Mesenchymal stem cell (in vitro differentiated cells and primary cell): Measurements from ENCODE around the gene CD200R1L.
A peak's percentile ranks its signal among the peaks of the same experiment; 100 is the strongest.

Source experiments
- DNase-seq: peaks from one replicate; pipeline ENCODE4 v3.0.0-alpha.2; 2013
- H2AFZ ChIP-seq: one replicate; pipeline ENCODE4 v1.6.1; 2013; ENCODE audit warnings: low read depth, mild to moderate bottlenecking, control low read depth, inconsistent platforms, low read length, moderate library complexity
- H2AK5ac ChIP-seq: 2 replicates; pipeline ENCODE4 v1.6.1; 2013; ENCODE audit warnings: low read length, moderate library complexity, mild to moderate bottlenecking, inconsistent platforms; ENCODE audit not compliant: severe bottlenecking
- H2BK120ac ChIP-seq: one replicate; pipeline ENCODE4 v1.6.1; 2013; ENCODE audit warnings: low read depth, mild to moderate bottlenecking, inconsistent platforms, low read length, moderate library complexity
- H2BK12ac ChIP-seq, 2 experiments: one replicate each; pipeline ENCODE4 v1.6.1; 2013; ENCODE audit warnings: inconsistent platforms in 2 of 2, low read length in 2 of 2, mild to moderate bottlenecking in 2 of 2, moderate library complexity in 2 of 2, control low read depth in 1 of 2
- H2BK15ac ChIP-seq: one replicate; pipeline ENCODE4 v1.6.1; 2013; ENCODE audit warnings: mild to moderate bottlenecking, low read depth, inconsistent platforms; ENCODE audit not compliant: poor library complexity, severe bottlenecking
- H2BK5ac ChIP-seq: 2 replicates; pipeline ENCODE4 v1.6.1; 2013; ENCODE audit warnings: low read depth, mild to moderate bottlenecking, low read length, control low read depth, inconsistent platforms; ENCODE audit not compliant: poor library complexity, severe bottlenecking
- H3K14ac ChIP-seq, 2 experiments: one replicate each; pipeline ENCODE4 v1.6.1; 2013; ENCODE audit warnings: inconsistent platforms in 2 of 2, low read length in 2 of 2, control low read depth in 1 of 2, mild to moderate bottlenecking in 1 of 2, moderate library complexity in 1 of 2
- H3K18ac ChIP-seq, 2 experiments: one replicate each; pipeline ENCODE4 v1.6.1; 2013; ENCODE audit warnings: inconsistent platforms in 2 of 2, low read length in 2 of 2, control low read depth in 1 of 2, low read depth in 1 of 2, mild to moderate bottlenecking in 1 of 2
- H3K23ac ChIP-seq, 2 experiments: one replicate each; pipeline ENCODE4 v1.6.1; 2013; ENCODE audit warnings: inconsistent platforms in 2 of 2, low read length in 2 of 2, mild to moderate bottlenecking in 2 of 2, moderate library complexity in 2 of 2, control low read depth in 1 of 2
- H3K27ac ChIP-seq: 2 replicates; pipeline ENCODE4 v1.5.1; 2013; ENCODE audit warnings: mild to moderate bottlenecking, moderate library complexity, low read length, control low read depth, inconsistent platforms; ENCODE audit not compliant: poor library complexity, severe bottlenecking
- H3K27me3 ChIP-seq, 2 experiments: 2 replicates each; pipeline versions ENCODE4 v1.6.1 to v1.7.0; 2013; ENCODE audit warnings: low read length in 2 of 2, mild to moderate bottlenecking in 2 of 2, moderate library complexity in 2 of 2, control low read depth in 1 of 2, inconsistent platforms in 1 of 2; ENCODE audit not compliant: control insufficient read depth in 1 of 2, insufficient read depth in 1 of 2
- H3K36me3 ChIP-seq, 2 experiments: 2 replicates each; pipeline versions ENCODE4 v1.6.1 to v1.7.0; 2013; ENCODE audit warnings: low read length in 2 of 2, control low read depth in 1 of 2, inconsistent platforms in 1 of 2, low read depth in 1 of 2, mild to moderate bottlenecking in 1 of 2; ENCODE audit not compliant: insufficient read depth in 2 of 2, control insufficient read depth in 1 of 2
- H3K4ac ChIP-seq, 2 experiments: one replicate each; pipeline ENCODE4 v1.6.1; 2013; ENCODE audit warnings: inconsistent platforms in 2 of 2, low read length in 2 of 2, mild to moderate bottlenecking in 2 of 2, moderate library complexity in 2 of 2, control low read depth in 1 of 2, low read depth in 1 of 2
- H3K4me1 ChIP-seq: 2 replicates; pipeline ENCODE4 v1.6.1; 2013; ENCODE audit warnings: low read depth, low read length, control low read depth; ENCODE audit not compliant: control insufficient read depth, insufficient read depth
- H3K4me2 ChIP-seq: 2 replicates; pipeline ENCODE4 v1.6.1; 2013; ENCODE audit warnings: low read length, mild to moderate bottlenecking, inconsistent platforms; ENCODE audit not compliant: poor library complexity, severe bottlenecking
- H3K4me3 ChIP-seq, 2 experiments: 2 replicates each; pipeline versions ENCODE4 v1.5.1 to v1.7.0; 2013; ENCODE audit warnings: low read length in 2 of 2, mild to moderate bottlenecking in 2 of 2, control low read depth in 1 of 2, low read depth in 1 of 2; ENCODE audit not compliant: insufficient read depth in 1 of 2
- H3K79me1 ChIP-seq: replicated peaks from 2 replicates; pipeline ENCODE4 v1.6.1; 2013; ENCODE audit warnings: mild to moderate bottlenecking, control low read depth, low read length, inconsistent platforms; ENCODE audit not compliant: poor library complexity, severe bottlenecking
- H3K9ac ChIP-seq: 2 replicates; pipeline ENCODE4 v1.7.0; 2013; ENCODE audit warnings: mild to moderate bottlenecking, low read length, moderate library complexity
- H3K9me3 ChIP-seq: 2 replicates; pipeline ENCODE4 v1.7.0; 2013; ENCODE audit warnings: mild to moderate bottlenecking, low read length; ENCODE audit not compliant: control insufficient read depth
- H4K8ac ChIP-seq: one replicate; pipeline ENCODE4 v1.6.1; 2013; ENCODE audit warnings: inconsistent platforms, mild to moderate bottlenecking, low read length, moderate library complexity
- H4K91ac ChIP-seq: one replicate; pipeline ENCODE4 v1.6.1; 2013; ENCODE audit warnings: mild to moderate bottlenecking, low read length, inconsistent platforms
- WGBS: methylation state at CpG from one replicate; pipeline ENCODE4 v1.1.7; 2013; ENCODE audit warnings: mixed read lengths; 5-methylcytosine and 5-hydroxymethylcytosine counted together

The CD200R1L gene

DNA sequence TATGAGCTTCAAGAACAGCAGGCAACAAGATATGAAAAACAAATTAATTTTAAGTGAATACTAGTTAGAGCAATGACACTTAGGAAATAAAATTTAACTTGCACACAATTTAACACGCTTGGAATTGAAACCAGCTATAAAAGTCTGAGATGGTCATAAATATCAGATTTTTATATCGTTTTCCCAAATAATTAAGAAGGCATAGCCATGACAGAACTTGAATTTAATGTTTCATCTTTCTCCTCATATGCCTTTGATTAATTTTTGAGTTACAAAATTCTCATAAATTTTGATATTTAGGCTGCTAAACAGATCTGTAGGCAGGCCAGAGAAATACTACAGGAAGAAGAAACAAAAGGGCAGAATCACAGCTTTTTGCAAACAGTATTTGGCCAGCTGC, 38.5 kb downstream of the CD200R1L start:
- no peak overlapping the region for H4K91ac ChIP-seq
- H3K4me3 ChIP-seq: no peak overlapping the region
- no peak overlapping the region for H3K9ac ChIP-seq
- H3K27me3 ChIP-seq: no peaks in the 10 kb centered on the region
- no peak overlapping the region for H2BK12ac ChIP-seq
- H3K79me1 ChIP-seq: no peaks in the 10 kb centered on the region
- no peak overlapping the region for H3K27ac ChIP-seq
- no peak overlapping the region for H3K23ac ChIP-seq
- H3K36me3 ChIP-seq: no peaks in the 10 kb centered on the region
- H2AFZ ChIP-seq: no peak overlapping the region
- H2BK120ac ChIP-seq: no peak overlapping the region
- H3K18ac ChIP-seq: no peak overlapping the region
- H4K8ac ChIP-seq: no peak overlapping the region
- no peak overlapping the region for H2BK5ac ChIP-seq
- DNase-seq: no peak
- H3K4ac ChIP-seq: no peak overlapping the region
- no peak overlapping the region for H3K4me2 ChIP-seq
- H2BK15ac ChIP-seq: no peak overlapping the region
- H3K9me3 ChIP-seq: no peaks in the 10 kb centered on the region
- H3K14ac ChIP-seq: no peak overlapping the region
- peaks cover 1% of the 10 kb centered on the region for H3K4me1 ChIP-seq
- H2AK5ac ChIP-seq: no peak overlapping the region
- WGBS: no CpG with 5 or more reads among the region's 2 CpGs

DNA sequence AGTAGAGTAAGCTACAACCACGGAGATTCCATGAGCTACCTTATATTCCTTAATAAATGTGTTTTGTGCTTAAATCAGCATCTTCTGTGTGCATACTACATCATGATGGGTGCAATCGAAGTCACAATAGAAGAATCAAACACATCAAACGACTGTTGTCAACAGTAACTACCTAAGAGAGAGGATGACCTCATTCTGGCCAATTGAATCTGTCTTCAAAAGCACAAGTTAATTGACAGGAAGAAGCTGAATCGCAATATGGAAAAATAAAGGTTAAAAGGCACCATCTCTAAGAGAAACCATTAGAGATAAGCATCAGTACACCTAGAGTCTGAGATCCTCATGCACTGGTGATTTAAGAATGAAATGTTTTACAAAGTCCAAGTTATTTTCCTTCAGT, 39.0 kb downstream of the CD200R1L start:
- 72% methylated on average over 3 of the region's 4 CpGs for WGBS
- H3K36me3 ChIP-seq: no peaks in the 10 kb centered on the region

DNA sequence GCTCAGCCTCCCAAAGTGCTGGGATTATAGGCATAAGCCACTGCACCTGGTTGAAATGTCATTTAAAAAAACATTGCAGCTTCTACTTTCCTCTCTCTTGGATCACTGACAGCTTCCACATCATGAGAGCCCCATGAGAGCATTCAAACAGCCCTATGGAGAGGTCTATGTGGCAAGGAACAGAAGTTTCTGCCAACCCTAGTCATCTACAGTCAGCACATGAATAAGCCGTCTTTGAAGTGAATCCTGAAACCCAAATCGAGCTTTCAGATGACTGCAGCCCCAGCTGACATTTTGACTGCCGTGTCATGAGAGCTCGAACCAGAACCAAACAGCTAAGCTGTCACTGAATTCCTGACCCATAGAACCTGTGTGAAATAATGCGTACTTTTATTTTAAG, 39.8 kb downstream of the CD200R1L start:
- 96% methylated on average over 3 of the region's 5 CpGs for WGBS
- no peak overlapping the region for H2BK5ac ChIP-seq

More for the DNA sequence above, 39.0 kb downstream of the CD200R1L start:
- Histone ChIP-seq H3K4me2 (no peak overlapping the region), H3K18ac (no peak overlapping the region), H4K91ac (no peak overlapping the region), H3K9ac (no peak overlapping the region), H3K4ac (no peak overlapping the region), H2AK5ac (no peak overlapping the region), H3K4me1 (peaks cover 1% of the 10 kb centered on the region), H3K23ac (no peak overlapping the region), H3K4me3 (no peak overlapping the region), H2AFZ (no peak overlapping the region), H2BK120ac (no peak overlapping the region), H3K14ac (no peak overlapping the region), H2BK5ac (no peak overlapping the region), H3K27me3 (no peaks in the 10 kb centered on the region), H3K9me3 (no peaks in the 10 kb centered on the region), H4K8ac (no peak overlapping the region), H2BK15ac (no peak overlapping the region), H2BK12ac (no peak overlapping the region), H3K79me1 (no peaks in the 10 kb centered on the region), H3K27ac (no peak overlapping the region)
- no peak for DNase-seq

DNA sequence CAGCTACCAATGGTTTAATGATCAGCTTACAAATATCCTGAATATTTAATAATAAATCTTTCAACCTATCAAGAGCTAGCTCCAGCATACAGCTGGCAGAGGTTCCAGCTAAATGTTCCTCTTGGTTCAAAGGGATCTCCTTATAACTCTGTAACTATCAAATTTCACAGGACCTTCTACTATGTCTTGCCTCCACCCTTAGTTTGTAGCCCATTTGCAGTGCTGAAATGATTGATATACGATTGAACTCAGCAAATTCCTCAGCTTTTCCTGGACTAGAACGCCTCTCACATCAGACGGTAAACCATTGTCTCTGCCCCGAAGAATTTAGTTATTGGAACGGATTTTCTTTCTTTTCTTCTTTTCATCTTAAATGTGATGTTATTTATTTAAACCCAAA, 41.5 kb downstream of the CD200R1L start:
- H2BK5ac ChIP-seq: no peak overlapping the region
- WGBS: 83% methylated on average over 1 of the region's 5 CpGs

More for the DNA sequence above, 39.8 kb downstream of the CD200R1L start:
- no peak overlapping the region for H2BK120ac ChIP-seq
- H3K4ac ChIP-seq: no peak overlapping the region
- H3K23ac ChIP-seq: no peak overlapping the region
- no peak overlapping the region for H3K27ac ChIP-seq
- H2BK12ac ChIP-seq: no peak overlapping the region
- H3K18ac ChIP-seq: no peak overlapping the region
- H4K8ac ChIP-seq: no peak overlapping the region
- no peaks in the 10 kb centered on the region for H3K79me1 ChIP-seq
- no peak overlapping the region for H2AFZ ChIP-seq
- H3K9me3 ChIP-seq: no peaks in the 10 kb centered on the region
- no peak overlapping the region for H2BK15ac ChIP-seq
- no peaks in the 10 kb centered on the region for H3K36me3 ChIP-seq
- H3K4me3 ChIP-seq: no peak overlapping the region
- no peak overlapping the region for H3K14ac ChIP-seq
- no peak overlapping the region for H3K9ac ChIP-seq
- H3K4me1 ChIP-seq: peaks cover 1% of the 10 kb centered on the region
- H2AK5ac ChIP-seq: no peak overlapping the region
- peak overlapping the region; percentile 29 for H4K91ac ChIP-seq
- no peaks in the 10 kb centered on the region for H3K27me3 ChIP-seq
- no peak for DNase-seq
- H3K4me2 ChIP-seq: no peak overlapping the region

More for the DNA sequence above, 41.5 kb downstream of the CD200R1L start:
- Histone ChIP-seq H3K18ac (no peak overlapping the region), H3K4ac (no peak overlapping the region), H3K14ac (no peak overlapping the region), H3K9me3 (no peaks in the 10 kb centered on the region), H2BK120ac (no peak overlapping the region), H2BK15ac (no peak overlapping the region), H2BK12ac (no peak overlapping the region), H4K8ac (no peak overlapping the region), H3K4me3 (no peak overlapping the region), H2AK5ac (no peak overlapping the region), H3K27ac (no peak overlapping the region), H3K23ac (no peak overlapping the region), H3K27me3 (no peaks in the 10 kb centered on the region), H4K91ac (no peak overlapping the region), H3K79me1 (no peaks in the 10 kb centered on the region), H3K9ac (no peak overlapping the region), H2AFZ (no peak overlapping the region), H3K4me2 (no peak overlapping the region), H3K4me1 (no peaks in the 10 kb centered on the region), H3K36me3 (no peaks in the 10 kb centered on the region)
- DNase-seq: no peak
